Measurements from ENCODE around the gene SMIM3.
A peak's percentile ranks its signal among the peaks of the same experiment; 100 is the strongest.
"Not testable (repeated sequence)": the region's sequence is repeated elsewhere in the genome, so short reads cannot be mapped to it uniquely, and the experiment has no call there.

SMIM3 gene, protein sequence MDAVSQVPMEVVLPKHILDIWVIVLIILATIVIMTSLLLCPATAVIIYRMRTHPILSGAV

GRCh38 chr5:150778517-150779396 is at the start of gene SMIM3:
Gene SMIM3, plus strand, starts transcription at chr5:150778757. Its CDS starts 16,684 bp downstream, at chr5:150795441.
- DNase-seq = peak; percentile 36

DNA sequence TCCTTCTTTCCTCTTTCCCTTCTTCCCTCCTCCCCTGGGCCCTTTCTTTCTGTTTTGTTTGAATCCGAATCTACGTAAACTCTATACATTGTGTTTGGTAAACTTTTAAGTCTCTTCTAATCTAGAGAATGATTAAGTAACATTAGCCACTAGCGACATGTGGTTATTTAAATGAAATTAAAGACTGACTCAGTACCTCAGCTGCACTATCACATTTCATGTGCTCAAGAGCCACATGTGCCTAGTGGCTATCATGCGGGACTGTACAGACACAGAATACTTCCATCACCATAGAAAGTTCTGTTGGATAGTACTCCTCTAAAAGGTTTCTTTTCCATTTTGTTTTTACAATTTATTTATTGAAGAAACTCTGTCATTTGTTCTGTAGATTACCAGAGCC is 48.7 kb upstream of the SMIM3 start:
- no peak for DNase-seq

DNA sequence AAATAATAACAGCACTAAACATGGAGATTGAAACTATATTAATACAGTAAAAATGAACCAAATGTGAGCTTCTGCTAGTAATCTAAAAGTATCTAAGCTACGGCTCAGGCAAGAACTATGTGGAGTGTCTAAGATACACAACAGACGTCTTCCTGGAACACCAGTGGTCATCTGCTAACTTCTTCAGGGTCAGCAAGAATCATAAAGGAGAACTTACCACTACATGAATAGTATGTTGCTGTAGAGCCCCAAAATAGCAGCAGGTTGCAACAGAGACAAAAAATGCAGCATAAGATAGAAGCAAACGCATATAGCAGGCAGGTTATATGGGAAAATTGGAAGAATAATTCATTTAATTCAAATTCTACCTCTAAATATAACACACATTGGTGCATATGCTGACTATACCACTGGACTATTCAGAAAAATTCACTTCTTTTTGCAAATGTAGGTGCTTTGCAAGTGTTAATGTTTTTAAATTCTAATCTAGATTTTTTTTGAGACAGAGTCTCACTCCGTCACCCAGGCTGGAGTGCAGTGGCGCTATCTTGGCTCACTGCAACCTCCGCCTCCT is 46.8 kb upstream of the SMIM3 start:
- DNase-seq = no peak

DNA sequence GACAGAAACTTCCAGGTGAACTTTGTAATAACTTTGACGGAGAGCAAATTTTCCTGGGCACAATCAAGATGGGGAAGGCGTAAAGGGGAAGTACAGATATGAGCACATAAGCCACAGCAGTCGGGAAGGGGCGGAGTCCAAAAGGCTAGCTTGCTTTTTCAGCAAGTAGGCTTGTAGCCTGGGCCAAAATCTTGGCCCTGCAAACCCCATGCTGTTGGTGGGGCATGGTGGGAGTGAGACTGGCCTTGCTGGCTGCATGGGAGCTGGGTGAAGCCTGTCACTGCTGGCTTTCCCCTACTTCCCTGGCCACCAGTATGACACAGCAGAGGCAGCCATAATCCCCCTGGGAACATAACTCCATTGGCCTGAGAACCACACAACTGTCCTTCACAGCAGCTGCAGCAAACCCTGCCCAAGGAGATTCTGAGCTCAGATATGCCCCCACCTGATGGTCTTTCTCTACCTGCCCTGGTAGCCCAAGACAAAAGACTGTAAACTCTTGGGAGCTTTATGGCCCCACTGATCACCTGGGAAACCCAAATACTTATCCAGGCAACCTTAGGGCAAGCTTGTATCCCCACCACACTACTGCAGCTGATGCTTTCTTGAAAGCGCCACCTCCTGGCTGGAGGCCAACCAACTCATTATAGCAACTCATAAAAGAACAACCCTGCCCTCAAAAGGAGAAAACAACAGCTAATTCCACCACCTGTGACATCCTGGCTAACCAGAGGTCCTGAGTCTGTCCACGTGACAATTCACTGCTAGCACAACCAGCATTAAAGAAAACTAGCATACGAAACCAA is 43.8 kb upstream of the SMIM3 start:
- no peak for DNase-seq

DNA sequence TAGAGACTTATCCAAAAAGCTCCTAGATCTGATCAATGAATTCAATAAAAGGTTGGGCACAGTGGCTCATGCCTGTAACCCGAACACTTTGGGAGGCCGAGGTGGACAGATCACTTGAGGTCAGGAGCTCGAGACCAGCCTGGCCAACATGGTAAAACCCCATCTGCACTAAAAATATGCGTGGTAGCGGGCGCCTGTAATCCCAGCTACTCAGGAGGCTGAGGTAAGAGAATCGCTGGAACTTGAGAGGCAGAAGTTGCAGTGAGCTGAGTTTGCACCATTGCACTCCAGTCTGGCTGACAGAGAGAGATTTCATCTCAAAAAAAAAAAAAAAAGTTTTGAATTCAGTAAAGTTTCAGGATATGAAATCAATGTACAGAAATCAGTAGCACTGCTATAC is 39.7 kb upstream of the SMIM3 start:
- no peak for DNase-seq

DNA sequence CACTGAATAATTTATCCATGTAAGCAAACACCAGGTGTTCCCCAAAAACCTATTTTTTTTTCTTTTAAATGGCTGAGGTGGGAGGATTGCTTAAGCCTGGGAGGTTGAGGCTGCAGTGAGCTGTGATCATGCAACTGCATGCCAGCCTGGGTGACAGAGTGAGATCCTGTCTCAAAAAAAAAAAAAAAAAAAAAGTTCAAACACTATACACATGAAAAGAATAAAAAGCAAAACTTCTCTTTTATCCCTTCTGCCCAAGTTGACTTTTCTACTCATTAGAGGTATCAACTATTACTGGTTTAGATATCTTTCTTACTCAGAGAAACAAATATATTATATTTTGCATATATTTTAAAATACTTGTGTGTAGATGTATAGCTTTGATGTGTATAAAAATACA is 37.6 kb upstream of the SMIM3 start:
- DNase-seq = no peak

GRCh38 chr5:150742455-150743141 is 36.0 kb upstream of the SMIM3 start:
- DNase-seq = not testable (repeated sequence)

DNA sequence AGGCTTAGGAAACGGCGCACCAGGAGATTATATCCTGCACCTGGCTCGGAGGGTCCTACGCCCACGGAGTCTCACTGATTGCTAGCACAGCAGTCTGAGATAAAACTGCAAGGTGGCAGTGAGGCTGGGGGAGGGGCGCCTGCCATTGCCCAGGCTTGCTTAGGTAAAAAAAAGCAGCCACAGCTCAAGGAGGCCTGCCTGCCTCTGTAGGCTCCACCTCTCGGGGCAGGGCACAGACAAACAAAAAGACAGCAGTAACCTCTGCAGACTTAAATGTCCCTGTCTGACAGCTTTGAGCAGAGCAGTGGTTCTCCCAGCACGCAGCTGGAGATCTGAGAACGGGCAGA is 35.4 kb upstream of the SMIM3 start:
- not testable (repeated sequence) for DNase-seq

DNA sequence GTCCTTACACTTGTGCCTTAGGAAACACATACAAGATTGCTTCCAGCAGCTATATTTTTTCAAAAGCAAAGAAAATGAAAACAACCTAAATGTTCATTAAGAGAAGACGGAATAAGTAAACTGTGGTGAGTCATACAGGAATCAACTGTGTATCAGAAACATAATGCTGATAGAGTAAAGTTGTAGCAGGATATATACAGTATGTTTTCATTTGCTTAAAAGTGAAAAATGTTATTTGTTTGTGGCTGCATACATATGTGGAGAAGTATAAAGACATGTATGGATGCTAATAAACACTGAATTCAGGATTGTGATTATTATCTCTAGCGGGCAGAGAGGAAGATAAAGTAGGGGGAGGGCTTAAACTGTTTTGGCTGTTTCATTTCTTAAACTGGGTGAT is 28.1 kb upstream of the SMIM3 start:
- no peak for DNase-seq

- no peak for DNase-seq
Measured at GRCh38 chr5:150751096-150751891, 27.3 kb upstream of the SMIM3 start.

DNA sequence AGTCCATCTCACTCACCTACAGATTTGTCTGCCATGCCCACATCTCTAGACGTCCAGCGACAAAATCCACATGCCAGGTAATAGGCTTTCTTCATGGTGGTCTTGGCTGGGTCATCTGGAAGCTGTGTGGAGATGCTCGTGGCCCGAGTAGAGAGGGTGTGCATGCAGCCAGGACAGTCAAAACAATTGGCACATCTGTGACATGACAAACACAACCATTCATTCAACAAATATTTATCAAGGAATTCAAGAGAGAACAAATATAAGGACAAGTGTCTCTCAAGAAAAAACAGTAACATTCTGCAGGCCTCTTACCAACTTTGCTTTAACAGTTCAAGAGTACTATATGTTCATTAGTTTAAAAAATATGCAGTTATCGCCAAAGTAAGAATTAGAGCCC is 25.1 kb upstream of the SMIM3 start:
- DNase-seq = no peak

- no peak for DNase-seq
Measured at GRCh38 chr5:150753863-150754262, 24.7 kb upstream of the SMIM3 start.

DNA sequence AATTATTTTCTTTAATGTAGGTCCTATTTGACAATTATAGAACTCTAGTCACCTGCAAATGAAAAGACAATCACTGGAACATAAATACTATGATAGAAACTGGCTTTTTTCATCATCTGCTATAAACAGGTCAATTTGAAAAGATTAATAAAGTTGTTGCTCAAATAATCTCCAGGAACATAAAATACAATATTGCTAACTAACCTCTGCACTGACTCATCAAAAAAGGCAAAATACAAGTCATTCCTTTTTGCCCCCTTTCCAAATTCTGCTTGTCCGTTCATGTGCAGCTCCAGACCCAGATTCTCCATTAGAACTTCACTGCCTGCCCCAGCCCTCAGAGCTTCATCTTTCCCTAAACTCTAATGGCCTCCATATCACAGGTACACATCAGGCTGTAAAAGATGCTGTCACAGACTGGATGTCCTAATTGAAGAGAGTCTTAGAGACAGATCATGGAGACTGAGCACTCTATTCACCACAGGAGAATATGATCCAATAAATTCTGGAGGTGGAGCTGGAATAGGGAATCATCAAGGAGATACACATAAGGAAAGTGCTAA is 21.4 kb upstream of the SMIM3 start:
- DNase-seq = no peak

- DNase-seq = no peak
Measured at GRCh38 chr5:150758203-150758530, 20.4 kb upstream of the SMIM3 start.

- peak; percentile 97 for DNase-seq
Measured at GRCh38 chr5:150758531-150759333, 19.8 kb upstream of the SMIM3 start, which contains the start of gene DCTN4. Gene DCTN4, minus strand, starts transcription at chr5:150759017. Its CDS starts 24 bp downstream, at chr5:150758993.

GRCh38 chr5:150759334-150759583 is 19.3 kb upstream of the SMIM3 start:
- DNase-seq = no peak

GRCh38 chr5:150762211-150762610 is 16.3 kb upstream of the SMIM3 start:
- no peak for DNase-seq

- peak; percentile 61 for DNase-seq
Measured at GRCh38 chr5:150763023-150763769, 15.4 kb upstream of the SMIM3 start.

GRCh38 chr5:150764530-150764929 is 14.0 kb upstream of the SMIM3 start:
- no peak for DNase-seq

GRCh38 chr5:150765011-150765798 is 13.4 kb upstream of the SMIM3 start:
- no peak for DNase-seq
